Endodermal cell (in vitro differentiated cells): ENCODE data around the gene WDR27. TPM values are rescaled to one million over a fixed set of nuclear protein-coding genes. Genes with fewer than 3 reads are reported as not detected.
A peak's percentile ranks its signal among the peaks of the same experiment; 100 is the strongest.

Experiments used
- DNase-seq: peaks from one replicate; pipeline ENCODE4 v3.0.0-alpha.2; 2017
- H3K27ac ChIP-seq: 2 replicates; pipeline ENCODE4 v1.5.1; 2013; ENCODE audit warnings: mild to moderate bottlenecking, low read depth, low read length, moderate library complexity
- H3K27me3 ChIP-seq: 2 replicates; pipeline ENCODE4 v1.6.1; 2013; ENCODE audit warnings: mild to moderate bottlenecking, low read length, moderate library complexity; ENCODE audit not compliant: insufficient read depth, control insufficient read depth, poor library complexity, severe bottlenecking
- H3K36me3 ChIP-seq: 2 replicates; pipeline ENCODE4 v1.7.0; 2013; ENCODE audit warnings: mild to moderate bottlenecking, low read length, moderate library complexity; ENCODE audit not compliant: control insufficient read depth, insufficient read depth
- H3K4me1 ChIP-seq: one replicate; pipeline ENCODE4 v1.7.0; 2013; ENCODE audit warnings: low read length; ENCODE audit not compliant: control insufficient read depth, insufficient read depth
- H3K4me3 ChIP-seq: 2 replicates; pipeline ENCODE4 v1.5.1; 2013; ENCODE audit warnings: mild to moderate bottlenecking, low read length, moderate library complexity
- H3K9ac ChIP-seq: 2 replicates; pipeline ENCODE4 v1.6.1; 2013; ENCODE audit warnings: mild to moderate bottlenecking, low read length, moderate library complexity; ENCODE audit not compliant: poor library complexity, severe bottlenecking; ENCODE audit errors: extremely low read depth
- H3K9me3 ChIP-seq: 2 replicates; pipeline ENCODE4 v1.6.1; 2013; ENCODE audit warnings: mild to moderate bottlenecking, low read length, moderate library complexity; ENCODE audit not compliant: control insufficient read depth
- H3K27ac Mint-ChIP-seq: 2 replicates; pipeline ENCODE4 v1.8.0; 2020; ENCODE audit warnings: mixed read lengths
- H3K27me3 Mint-ChIP-seq: 2 replicates; pipeline ENCODE4 v1.8.0; 2021; ENCODE audit warnings: mild to moderate bottlenecking, mixed read lengths; ENCODE audit not compliant: insufficient read depth
- H3K36me3 Mint-ChIP-seq: 2 replicates; pipeline ENCODE4 v1.8.0; 2020; ENCODE audit warnings: low read depth, mixed read lengths
- H3K4me1 Mint-ChIP-seq: 2 replicates; pipeline ENCODE4 v1.8.0; 2020; ENCODE audit warnings: mixed read lengths
- H3K4me3 Mint-ChIP-seq: 2 replicates; pipeline ENCODE4 v1.8.0; 2020; ENCODE audit warnings: mild to moderate bottlenecking, moderate library complexity, mixed read lengths
- H3K9me3 Mint-ChIP-seq: 2 replicates; pipeline ENCODE4 v1.8.0; 2020; ENCODE audit warnings: mild to moderate bottlenecking, mixed read lengths
- WGBS, 2 experiments: methylation state at CpG; one replicate each; pipeline versions ENCODE4 v1.1.5 to v1.1.7; 2013; ENCODE audit warnings: missing lambda C conversion rate in 2 of 2, mixed read lengths in 1 of 2; ENCODE audit not compliant: insufficient coverage in 1 of 2, insufficient read length in 1 of 2; 5-methylcytosine and 5-hydroxymethylcytosine counted together
- total RNA-seq, 2 donors: library from RNA; stranded (reverse); fragmentation: NEBNext Ultra II Directional in 1 of 2; extraction: Animal tissue kit (Norgen Biotek cat#: 25700) in 1 of 2; gene quantifications; 2 replicates in 1 of 2; 3 replicates in 1 of 2; pipeline ENCODE4 v1.2.1, GENCODE V29; 2021
- TF ChIP-seq, protein P1 (sequence below): fragments of 200-600 bp; sonication (generic); conservative IDR thresholded peaks from 2 replicates; pipeline ENCODE4 v1.5.0; 2021; ENCODE audit warnings: antibody characterized with exemption, mild to moderate bottlenecking

WDR27 gene
- total RNA-seq, 2 donors from 2014 or later, result 94.4 to 110 TPM

DNA sequence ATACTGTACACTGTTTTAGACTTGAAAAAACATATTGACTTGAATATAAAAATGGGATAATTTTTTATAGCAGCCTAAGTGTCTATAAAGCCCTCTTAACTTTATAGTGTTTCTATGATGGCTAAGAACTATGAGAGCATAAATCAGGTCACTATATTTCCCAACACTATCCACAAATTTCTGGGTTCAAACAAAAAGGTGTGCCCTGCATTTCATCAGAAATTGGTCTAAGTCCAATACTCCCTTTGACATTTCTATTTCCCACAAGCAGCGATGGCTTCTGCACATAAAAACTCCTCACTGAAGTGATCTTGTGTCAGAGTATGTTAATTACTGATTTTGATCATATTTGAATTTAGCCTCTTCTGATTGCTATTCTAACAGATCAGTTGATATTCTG lies 143.9 kb downstream of the WDR27 start:
- H3K27me3 ChIP-seq, result no peaks in the 10 kb centered on the region
- WGBS, 2 experiments, result 100% methylated on average over 1 of the region's 1 CpG; no CpG with 5 or more reads in 1 of the 2 experiments
- H3K4me1 Mint-ChIP-seq, result no peaks in the 10 kb centered on the region
- no peak overlapping the region for H3K4me3 ChIP-seq
- H3K36me3 Mint-ChIP-seq, result peaks cover 33% of the 10 kb centered on the region
- H3K9ac ChIP-seq, result no peak overlapping the region
- H3K36me3 ChIP-seq, result peaks cover 34% of the 10 kb centered on the region
- peaks cover 4% of the 10 kb centered on the region for H3K9me3 Mint-ChIP-seq
- H3K27ac Mint-ChIP-seq, result no peak overlapping the region
- DNase-seq, result no peak
- no peak overlapping the region for H3K4me3 Mint-ChIP-seq
- H3K27me3 Mint-ChIP-seq, result no peaks in the 10 kb centered on the region
- H3K9me3 ChIP-seq, result peaks cover 14% of the 10 kb centered on the region
- no peak overlapping the region for H3K27ac ChIP-seq
- H3K4me1 ChIP-seq, result no peaks in the 10 kb centered on the region
- TF ChIP-seq, protein P1, sequence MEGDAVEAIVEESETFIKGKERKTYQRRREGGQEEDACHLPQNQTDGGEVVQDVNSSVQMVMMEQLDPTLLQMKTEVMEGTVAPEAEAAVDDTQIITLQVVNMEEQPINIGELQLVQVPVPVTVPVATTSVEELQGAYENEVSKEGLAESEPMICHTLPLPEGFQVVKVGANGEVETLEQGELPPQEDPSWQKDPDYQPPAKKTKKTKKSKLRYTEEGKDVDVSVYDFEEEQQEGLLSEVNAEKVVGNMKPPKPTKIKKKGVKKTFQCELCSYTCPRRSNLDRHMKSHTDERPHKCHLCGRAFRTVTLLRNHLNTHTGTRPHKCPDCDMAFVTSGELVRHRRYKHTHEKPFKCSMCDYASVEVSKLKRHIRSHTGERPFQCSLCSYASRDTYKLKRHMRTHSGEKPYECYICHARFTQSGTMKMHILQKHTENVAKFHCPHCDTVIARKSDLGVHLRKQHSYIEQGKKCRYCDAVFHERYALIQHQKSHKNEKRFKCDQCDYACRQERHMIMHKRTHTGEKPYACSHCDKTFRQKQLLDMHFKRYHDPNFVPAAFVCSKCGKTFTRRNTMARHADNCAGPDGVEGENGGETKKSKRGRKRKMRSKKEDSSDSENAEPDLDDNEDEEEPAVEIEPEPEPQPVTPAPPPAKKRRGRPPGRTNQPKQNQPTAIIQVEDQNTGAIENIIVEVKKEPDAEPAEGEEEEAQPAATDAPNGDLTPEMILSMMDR, result no peak

DNA sequence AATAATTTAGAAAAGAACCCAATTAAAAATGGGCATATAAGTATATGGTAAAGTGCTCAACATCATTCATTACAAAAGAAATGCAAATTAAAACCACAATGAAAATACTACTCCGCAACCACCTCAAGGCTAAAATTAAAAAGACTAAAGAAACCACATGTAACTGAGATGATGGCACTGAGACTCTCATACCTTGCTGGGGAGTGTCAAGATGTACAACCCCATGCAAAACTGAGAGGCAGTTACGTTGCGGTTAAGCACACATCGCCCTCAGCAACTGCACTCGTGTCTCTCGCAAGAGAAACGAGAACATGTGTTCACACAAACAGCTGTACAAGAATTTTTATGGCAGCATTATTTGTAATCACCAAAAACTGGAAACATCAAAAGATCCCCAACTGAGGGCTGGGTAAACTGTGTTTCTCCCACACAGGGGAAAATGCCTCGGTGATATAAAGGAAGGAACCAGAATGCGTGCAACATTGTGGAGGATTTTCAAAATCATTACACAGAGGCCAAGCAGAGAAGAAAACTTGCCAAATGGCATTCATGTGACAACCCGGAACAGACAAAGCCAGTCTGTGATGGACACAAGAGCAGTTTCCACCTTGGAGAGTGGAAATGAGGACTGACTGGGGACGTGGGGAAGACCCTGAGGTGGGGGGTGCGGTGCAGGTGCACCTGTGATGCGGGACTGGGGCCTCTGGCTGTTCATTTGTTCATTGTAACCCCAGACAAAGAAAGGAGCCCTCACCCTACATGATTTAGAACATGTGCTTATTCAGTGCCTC lies 144.9 kb downstream of the WDR27 start:
- Mint-ChIP-seq H3K36me3 (peaks cover 33% of the 10 kb centered on the region), H3K27ac (no peak overlapping the region), H3K9me3 (peaks cover 4% of the 10 kb centered on the region), H3K4me1 (no peaks in the 10 kb centered on the region), H3K4me3 (no peak overlapping the region), H3K27me3 (no peaks in the 10 kb centered on the region)
- no peaks in the 10 kb centered on the region for H3K4me1 ChIP-seq
- no peak overlapping the region for H3K4me3 ChIP-seq
- peaks cover 11% of the 10 kb centered on the region for H3K9me3 ChIP-seq
- DNase-seq, result no peak
- H3K27ac ChIP-seq, result no peak overlapping the region
- no peak overlapping the region for H3K9ac ChIP-seq
- 97 to 99% methylated on average over 12 to 13 of the region's 13 CpGs for WGBS, 2 experiments
- H3K36me3 ChIP-seq, result peaks cover 34% of the 10 kb centered on the region
- no peaks in the 10 kb centered on the region for H3K27me3 ChIP-seq
- TF ChIP-seq, protein P1, result no peak

DNA sequence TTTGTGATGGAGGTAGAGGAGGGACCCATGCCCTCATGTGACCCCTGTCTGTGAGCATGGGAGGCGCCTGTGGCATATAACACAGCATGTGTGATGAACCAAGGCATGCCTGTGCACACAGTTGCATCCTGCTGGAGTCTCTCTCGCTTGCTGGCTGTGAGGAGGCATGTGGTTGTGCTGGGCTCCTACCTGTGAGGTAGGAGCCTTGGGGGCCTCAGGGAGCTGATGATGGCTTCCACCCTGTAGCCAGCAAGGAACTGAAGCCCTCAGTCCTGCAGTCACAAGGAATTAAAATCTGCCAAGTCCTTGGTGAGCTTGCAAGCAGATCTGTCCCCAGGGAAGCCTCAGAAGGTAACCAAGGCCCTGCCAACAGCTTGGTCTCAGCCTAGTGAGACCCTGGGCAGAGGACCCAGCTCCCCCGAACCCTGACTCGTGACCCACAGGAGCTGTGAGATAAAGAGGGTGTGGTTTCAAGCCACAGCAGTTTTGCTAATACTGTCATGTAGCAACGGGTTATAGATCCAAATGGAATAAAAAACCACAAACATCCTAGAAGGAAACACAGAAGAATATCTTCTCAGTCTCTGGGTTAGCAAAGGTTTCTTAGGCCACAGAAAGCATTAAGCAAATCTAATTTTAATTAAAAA lies 145.7 kb downstream of the WDR27 start:
- H3K4me1 Mint-ChIP-seq, result no peaks in the 10 kb centered on the region
- H3K4me3 Mint-ChIP-seq, result no peak overlapping the region
- peaks cover 30% of the 10 kb centered on the region for H3K36me3 ChIP-seq
- peaks cover 29% of the 10 kb centered on the region for H3K36me3 Mint-ChIP-seq
- 96 to 100% methylated on average over 1 to 5 of the region's 5 CpGs for WGBS, 2 experiments
- H3K27ac Mint-ChIP-seq, result peak overlapping the region; percentile 76
- peaks cover 4% of the 10 kb centered on the region for H3K9me3 Mint-ChIP-seq
- H3K9me3 ChIP-seq, result peaks cover 2% of the 10 kb centered on the region
- TF ChIP-seq, protein P1, result no peak
- no peak overlapping the region for H3K9ac ChIP-seq
- no peak overlapping the region for H3K4me3 ChIP-seq
- no peaks in the 10 kb centered on the region for H3K27me3 Mint-ChIP-seq
- no peak for DNase-seq
- no peaks in the 10 kb centered on the region for H3K4me1 ChIP-seq
- H3K27ac ChIP-seq, result no peak overlapping the region
- H3K27me3 ChIP-seq, result no peaks in the 10 kb centered on the region
